Testis (tissue), 2 donors: ENCODE measurements around the gene ADNP2.

Source experiments
- CTCF ChIP-seq, 3 experiments: fragments of 450-650 bp in 2 of 3; fragments of 200-600 bp in 1 of 3; sonication (generic) in 1 of 3; IDR thresholded peaks; one replicate each; pipeline ENCODE4 v1.5.1; 2016 to 2019; ENCODE audit warnings: antibody characterized with exemption in 3 of 3, mild to moderate bottlenecking in 2 of 3, moderate library complexity in 1 of 3
- POLR2A ChIP-seq: fragments of 450-650 bp; IDR thresholded peaks from one replicate; pipeline ENCODE4 v1.6.1; 2017; ENCODE audit warnings: antibody characterized with exemption, mild to moderate bottlenecking, moderate library complexity

GRCh38 chr18:80088036-80088435, 21.0 kb upstream of the ADNP2 start:
- TF ChIP-seq CTCF (IDR thresholded peaks at IDR 0.05) (no peak), POLR2A (no peak)
